ENCODE measurements around the gene MFSD6.
"Not testable (repeated sequence)": the region's sequence is repeated elsewhere in the genome, so short reads cannot be mapped to it uniquely, and the experiment has no call there.

MFSD6 gene

GRCh38 chr2:190405995-190406394 is 2.2 kb upstream of the MFSD6 start:
- DNase-seq (ENCODE audit: low spot score), result no peak

- DNase-seq (ENCODE audit: low spot score), result no peak
Observed at GRCh38 chr2:190406805-190407204, 1.4 kb upstream of the MFSD6 start.

DNA sequence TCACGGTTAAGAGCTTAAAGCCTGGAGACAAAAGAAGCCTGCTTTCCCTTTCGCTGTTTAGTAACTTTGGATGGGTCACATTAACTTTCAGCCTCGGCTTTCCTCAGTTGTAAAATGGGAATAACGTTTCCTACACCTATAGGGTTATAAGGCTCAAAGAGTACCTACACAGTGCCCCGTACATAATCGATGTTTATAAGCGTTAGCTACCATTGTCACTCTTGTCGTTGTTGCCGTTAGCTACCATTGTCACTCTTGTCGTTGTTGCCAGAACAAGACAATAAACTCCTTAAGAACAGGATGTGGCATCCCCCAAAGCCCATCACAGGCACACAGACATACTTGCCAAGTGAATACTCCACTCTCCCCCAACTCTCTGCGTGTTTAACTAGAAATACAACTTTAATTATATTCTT is 901 bp upstream of the MFSD6 start:
- DNase-seq (ENCODE audit: low spot score), result peak; percentile 28

DNA sequence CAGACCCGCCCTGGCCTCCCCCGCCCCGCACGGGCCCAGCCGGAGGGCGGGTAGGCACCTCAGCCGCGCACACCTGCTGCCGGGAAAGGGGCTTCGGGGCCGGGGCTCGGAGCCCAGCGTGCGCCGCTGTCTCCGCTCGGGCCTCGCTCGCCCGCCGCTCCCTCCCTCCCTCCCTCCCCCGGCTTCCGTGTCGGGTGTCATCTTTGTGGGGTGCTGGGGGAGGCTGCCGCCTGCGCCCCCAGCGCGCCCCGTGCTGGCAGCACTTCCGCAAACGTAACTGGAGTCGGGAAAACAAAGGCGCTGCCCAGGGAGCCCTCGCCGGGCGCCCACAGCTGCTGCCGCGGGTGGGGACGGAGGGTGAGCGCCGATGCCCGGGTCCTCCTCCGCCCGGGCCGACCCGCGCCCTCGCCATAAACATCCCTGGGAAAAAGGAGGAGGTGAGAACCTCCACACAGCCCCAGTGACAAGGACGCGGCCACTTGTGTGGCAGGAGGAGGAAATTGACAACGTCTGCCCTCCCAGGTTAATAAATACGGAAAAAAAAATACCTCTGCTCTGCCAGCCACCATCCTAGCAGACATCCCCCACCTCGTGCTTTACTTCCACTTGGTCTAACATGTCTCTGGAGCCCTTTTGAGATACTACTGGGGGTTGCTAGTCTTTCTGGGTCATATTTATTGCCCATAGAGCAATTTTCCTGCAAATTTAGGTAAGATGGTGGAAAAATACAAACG is 550 bp downstream of the MFSD6 start:
- peak; percentile 68 for DNase-seq (ENCODE audit: low spot score)

- no peak for DNase-seq (ENCODE audit: low spot score)
Observed at GRCh38 chr2:190409616-190410015, 1.5 kb downstream of the MFSD6 start.

DNA sequence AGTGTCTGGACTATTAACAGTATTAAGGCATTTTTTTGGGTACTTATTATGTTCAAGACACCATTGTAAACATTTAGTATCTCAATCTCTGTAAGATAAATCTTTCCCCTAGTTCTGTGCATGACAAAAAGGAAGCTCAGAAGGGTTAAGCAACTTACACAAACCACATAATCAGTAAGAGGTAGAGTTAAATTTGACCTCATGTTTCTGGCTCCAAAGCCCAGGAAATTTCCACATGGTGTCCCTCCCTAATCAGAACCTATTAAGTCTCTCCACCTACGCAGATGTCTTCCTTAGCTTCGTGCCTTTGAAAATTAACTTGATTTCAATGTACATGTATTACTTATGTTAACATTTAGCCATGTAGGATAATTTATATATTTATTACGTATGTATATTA is 2.0 kb downstream of the MFSD6 start:
- no peak for DNase-seq (ENCODE audit: low spot score)

- DNase-seq (ENCODE audit: low spot score), result no peak
Observed at GRCh38 chr2:190412966-190413365, 4.8 kb downstream of the MFSD6 start.

DNA sequence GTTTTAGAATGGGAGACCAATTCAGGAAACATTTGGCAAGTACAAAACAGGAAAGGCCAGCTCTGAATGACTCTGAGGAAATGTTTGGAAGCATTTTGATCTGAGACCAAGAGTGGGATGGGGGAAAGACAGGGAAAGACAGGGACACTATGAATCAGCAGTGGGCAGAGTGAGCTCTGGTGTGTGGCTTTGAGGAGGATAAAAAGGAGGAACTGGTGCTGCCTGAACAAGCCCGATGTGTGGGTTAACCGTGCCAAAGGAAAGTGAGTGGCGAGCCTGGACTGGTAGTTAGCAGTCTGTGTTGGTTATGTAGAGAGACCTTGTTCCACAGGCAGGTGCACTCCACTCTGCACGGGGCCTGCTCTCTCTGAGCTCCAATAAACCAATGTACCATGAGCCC is 5.3 kb downstream of the MFSD6 start:
- peak; percentile 9 for DNase-seq (ENCODE audit: low spot score)

- DNase-seq (ENCODE audit: low spot score), result no peak
Observed at GRCh38 chr2:190415251-190415650, 7.1 kb downstream of the MFSD6 start.

DNA sequence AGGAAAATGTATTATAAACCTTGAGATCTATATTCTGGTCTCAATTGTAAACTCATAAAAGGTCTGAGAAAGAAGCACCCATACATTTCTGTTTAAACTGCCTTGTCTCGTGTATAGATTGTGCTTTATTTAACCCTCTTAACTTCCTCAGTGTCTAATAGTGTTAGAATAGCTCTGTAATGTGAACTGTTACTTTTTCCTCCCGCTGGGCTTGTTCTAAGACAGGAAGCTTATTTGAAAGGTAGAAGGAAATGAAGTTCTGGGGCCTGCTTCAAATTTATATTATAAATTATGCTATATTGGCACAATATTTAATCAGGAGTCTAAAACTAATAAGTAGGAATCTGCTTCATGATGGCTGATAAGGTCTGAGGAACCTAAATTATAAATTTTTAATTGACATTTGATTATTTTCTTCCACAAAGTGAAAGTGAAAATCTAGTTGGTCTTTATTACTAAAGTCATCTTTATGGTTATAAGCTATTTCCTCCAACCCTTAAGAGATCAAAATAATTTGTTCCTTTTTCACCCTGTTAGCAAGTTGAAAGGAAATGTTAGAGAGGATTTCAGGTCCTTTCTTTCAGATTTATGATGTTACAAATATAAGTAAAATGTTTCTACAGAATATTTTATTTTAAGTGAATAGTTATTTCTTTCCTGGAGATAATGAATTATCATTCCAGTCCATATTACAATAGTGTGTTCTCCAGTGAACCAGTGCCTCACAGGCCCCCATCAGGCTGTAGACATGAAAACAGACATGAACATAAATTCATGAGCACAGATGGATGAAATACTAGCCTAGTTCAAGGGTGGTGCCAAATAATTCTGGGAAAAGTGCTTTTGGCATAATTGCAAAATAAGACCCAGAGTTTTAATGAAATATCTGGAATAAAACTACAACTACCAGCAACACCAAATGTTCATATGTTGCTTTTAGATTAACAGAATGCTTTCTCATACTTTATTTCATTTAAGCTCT is 7.9 kb downstream of the MFSD6 start:
- no peak for DNase-seq (ENCODE audit: low spot score)

GRCh38 chr2:190417045-190417842 is 9.1 kb downstream of the MFSD6 start:
- no peak for DNase-seq (ENCODE audit: low spot score)

DNA sequence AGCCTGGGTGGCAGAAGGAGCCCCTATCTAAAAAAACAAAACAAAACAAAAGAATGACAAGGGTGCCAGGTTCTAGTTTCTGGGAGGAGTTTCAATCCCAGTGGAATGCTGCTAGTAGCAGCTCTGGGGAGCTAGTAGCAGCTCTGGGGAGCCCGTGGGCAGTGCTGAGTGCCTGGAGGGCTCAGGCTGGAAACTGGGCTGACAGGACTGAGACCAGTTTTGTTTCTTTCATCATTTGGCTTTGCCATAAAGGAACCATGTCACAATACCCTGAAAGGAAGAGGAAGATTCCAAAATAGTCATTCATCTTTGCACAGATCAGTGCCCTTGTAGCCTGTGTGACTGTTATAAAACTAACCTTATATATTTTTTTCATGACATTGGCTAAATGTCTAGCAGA is 10.6 kb downstream of the MFSD6 start:
- no peak for DNase-seq (ENCODE audit: low spot score)

- no peak for DNase-seq (ENCODE audit: low spot score)
Observed at GRCh38 chr2:190420801-190421200, 12.6 kb downstream of the MFSD6 start.

- no peak for DNase-seq (ENCODE audit: low spot score)
Observed at GRCh38 chr2:190425221-190425866, 17.2 kb downstream of the MFSD6 start.

DNA sequence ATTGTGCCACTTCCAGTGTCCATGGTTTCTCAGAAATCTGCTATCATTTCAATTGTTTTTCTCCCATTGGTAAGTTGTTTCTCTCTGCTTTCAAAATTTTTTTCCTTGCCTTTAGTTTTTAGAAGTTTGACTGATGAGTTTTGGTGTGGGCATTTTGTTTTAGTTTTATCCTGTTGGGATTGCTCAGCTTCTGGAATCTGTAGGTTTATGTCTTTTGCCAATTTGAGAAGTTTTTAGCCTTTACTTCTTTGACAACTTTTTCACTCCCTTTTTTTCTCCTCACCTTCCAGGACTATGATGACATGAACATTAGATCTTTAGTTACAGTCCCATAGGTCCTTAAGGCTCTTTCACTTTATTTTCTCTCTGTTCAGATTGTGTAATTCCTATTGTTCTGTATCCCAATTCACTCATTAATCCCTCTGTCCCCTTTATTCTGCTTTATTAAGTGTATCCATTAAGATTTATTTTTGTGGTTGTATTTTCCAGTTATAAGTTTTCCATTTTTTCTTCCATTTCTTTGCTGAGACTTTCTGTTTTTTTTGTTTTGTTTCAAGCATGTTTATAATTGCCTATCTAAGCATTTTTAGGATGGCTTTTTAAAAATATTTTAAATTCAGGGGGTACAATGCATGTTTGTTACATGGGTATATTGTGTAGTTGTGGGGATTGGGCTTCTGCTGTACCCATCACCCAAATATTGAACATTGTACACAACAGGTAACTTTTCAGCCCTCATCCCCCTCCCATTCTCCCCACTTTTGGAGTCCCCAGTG is 17.9 kb downstream of the MFSD6 start:
- no peak for DNase-seq (ENCODE audit: low spot score)

- not testable (repeated sequence) for DNase-seq (ENCODE audit: low spot score)
Observed at GRCh38 chr2:190430866-190431265, 22.7 kb downstream of the MFSD6 start.

- no peak for DNase-seq (ENCODE audit: low spot score)
Observed at GRCh38 chr2:190431907-190432306, 23.8 kb downstream of the MFSD6 start.

DNA sequence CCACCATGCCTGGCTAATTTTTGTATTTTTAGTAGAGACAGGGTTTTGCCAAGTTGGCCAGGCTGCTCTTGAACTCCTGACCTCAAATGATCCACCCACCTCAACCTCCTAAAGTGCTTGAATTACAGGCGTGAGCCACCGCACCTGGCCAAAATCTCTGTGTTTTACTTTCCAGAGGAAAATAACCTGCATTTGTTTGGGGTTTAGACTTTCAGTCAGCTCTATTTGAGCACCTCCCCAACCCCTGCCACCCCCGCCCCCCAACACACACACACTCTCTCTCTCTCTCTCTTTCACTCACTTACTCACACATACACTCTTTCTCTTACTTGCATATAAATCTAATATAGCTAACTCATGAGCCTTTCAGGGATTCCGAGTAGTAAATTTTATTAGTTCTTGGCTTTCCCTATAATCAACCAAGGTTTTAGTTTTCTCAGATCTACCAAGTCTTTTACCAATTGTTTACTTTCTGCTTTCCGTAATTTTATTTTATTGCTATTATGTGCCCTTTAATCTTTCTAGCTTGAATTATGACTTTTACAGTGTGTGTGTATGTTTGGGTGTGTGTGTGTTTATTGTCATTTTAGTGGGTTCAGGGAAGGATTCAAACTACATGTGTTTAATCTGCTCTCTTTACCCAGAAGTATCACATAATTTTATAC is 24.5 kb downstream of the MFSD6 start:
- DNase-seq (ENCODE audit: low spot score), result no peak

DNA sequence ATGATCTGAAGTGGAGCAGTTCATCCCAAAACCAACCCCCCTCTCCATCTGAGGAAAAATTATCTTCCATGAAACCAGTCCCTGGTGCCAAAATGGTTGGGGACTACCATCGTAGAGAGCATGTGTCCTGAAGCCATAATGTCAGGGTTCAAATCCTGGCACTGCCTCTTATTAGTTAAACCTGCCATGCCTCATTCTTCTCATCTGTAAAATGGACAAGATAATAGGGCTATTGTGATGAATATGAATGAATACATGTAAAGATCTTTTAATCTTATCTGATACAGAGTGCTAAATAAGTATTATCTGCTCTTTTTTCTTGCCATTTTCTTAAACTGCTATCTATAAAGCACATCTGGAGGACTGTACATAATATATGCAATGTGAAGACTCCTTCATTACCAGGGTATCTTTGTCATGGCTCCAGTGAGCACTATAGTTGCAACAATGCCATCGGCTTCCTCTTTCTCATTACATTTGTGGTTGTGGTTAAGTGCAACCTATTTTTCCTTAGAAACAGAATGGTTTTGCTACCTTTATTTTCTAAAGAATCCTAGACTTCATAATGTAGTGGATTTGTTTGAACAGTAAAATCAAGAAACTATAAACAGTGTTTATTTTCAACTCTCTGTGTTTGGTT is 27.0 kb downstream of the MFSD6 start:
- DNase-seq (ENCODE audit: low spot score), result no peak

DNA sequence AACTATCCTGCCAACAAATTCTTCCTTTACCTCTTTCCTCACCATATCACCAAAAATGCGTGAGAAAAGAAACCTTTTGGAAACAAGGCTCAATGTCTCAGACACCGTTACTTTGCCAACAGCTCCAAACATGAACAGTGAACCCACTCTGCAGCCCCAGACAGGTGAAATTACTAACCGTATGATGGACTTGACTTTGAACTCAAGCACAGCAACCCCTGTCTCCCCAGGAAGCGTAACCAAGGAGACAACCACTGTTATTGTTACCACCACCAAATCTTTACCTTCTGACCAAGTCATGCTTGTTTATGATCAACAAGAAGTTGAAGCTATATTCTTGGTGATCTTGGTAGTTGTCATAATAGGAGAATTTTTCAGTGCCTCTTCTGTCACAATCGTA is 28.4 kb downstream of the MFSD6 start:
- DNase-seq (ENCODE audit: low spot score), result no peak

Data from kidney tubule cell (primary cell).